Progenitor cell of endocrine pancreas (in vitro differentiated cells): ENCODE results near the gene NDUFS7. TPM values are rescaled to one million over a fixed set of nuclear protein-coding genes. Genes with fewer than 3 reads are reported as not detected.

Experiments
- DNase-seq: peaks from one replicate; pipeline ENCODE4 v3.0.0; 2021; ENCODE audit warnings: low spot score; ENCODE audit not compliant: unreplicated experiment
- H3K27ac Mint-ChIP-seq: 2 replicates; pipeline ENCODE4 v1.8.0; 2021; ENCODE audit warnings: mild to moderate bottlenecking, moderate library complexity, mixed read lengths
- H3K27me3 Mint-ChIP-seq: 2 replicates; pipeline ENCODE4 v1.8.0; 2021; ENCODE audit warnings: mixed read lengths
- H3K36me3 Mint-ChIP-seq: 2 replicates; pipeline ENCODE4 v1.8.0; 2022; ENCODE audit warnings: mixed read lengths; ENCODE audit not compliant: insufficient read depth
- H3K4me1 Mint-ChIP-seq: 2 replicates; pipeline ENCODE4 v1.8.0; 2021; ENCODE audit warnings: low read depth, mixed read lengths
- H3K4me3 Mint-ChIP-seq: 2 replicates; pipeline ENCODE4 v1.8.0; 2021; ENCODE audit warnings: low read depth, mild to moderate bottlenecking, moderate library complexity, mixed read lengths
- H3K9me3 Mint-ChIP-seq: 2 replicates; pipeline ENCODE4 v1.8.0; 2021; ENCODE audit warnings: low read depth, mixed read lengths
- total RNA-seq: library from RNA; stranded (reverse); gene quantifications from 2 replicates; pipeline ENCODE4 v1.2.1, GENCODE V29; 2021
- TF ChIP-seq, protein P1 (sequence below): fragments of 200-600 bp; sonication (generic); IDR thresholded peaks from one replicate; pipeline ENCODE4 v1.5.0; 2021; ENCODE audit warnings: antibody characterized with exemption, mild to moderate bottlenecking; ENCODE audit not compliant: unreplicated experiment

Gene NDUFS7
- total RNA-seq, 1 donor from 2014 or later = 62.4 TPM

DNA sequence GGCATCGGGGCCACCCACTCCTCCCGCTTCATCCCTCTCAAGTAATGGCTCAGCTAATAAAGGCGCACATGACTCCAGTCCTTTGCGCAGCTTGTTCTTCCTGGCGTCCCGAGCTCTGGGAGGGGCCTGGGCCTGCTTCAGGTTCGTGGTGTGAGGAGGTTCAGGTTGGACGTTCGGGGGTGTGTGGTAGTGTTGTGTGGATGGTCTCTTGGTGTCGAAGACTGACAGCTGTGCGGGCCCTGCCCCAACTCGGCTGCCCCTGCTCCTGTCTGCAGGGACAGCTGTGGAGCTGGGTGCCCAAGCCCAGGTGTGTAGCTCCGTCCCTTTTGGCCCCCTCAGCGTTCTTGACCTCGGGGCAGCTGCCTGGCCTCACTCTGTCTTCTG lies 56.7 kb downstream of the NDUFS7 start:
- Mint-ChIP-seq H3K27me3 (no peaks in the 10 kb centered on the region), H3K27ac (peak overlapping the region; percentile 37), H3K4me3 (peak overlapping the region; percentile 97), H3K9me3 (no peaks in the 10 kb centered on the region), H3K36me3 (peaks cover 21% of the 10 kb centered on the region), H3K4me1 (peaks cover 5% of the 10 kb centered on the region)
- DNase-seq = no peak
- TF ChIP-seq, protein P1, sequence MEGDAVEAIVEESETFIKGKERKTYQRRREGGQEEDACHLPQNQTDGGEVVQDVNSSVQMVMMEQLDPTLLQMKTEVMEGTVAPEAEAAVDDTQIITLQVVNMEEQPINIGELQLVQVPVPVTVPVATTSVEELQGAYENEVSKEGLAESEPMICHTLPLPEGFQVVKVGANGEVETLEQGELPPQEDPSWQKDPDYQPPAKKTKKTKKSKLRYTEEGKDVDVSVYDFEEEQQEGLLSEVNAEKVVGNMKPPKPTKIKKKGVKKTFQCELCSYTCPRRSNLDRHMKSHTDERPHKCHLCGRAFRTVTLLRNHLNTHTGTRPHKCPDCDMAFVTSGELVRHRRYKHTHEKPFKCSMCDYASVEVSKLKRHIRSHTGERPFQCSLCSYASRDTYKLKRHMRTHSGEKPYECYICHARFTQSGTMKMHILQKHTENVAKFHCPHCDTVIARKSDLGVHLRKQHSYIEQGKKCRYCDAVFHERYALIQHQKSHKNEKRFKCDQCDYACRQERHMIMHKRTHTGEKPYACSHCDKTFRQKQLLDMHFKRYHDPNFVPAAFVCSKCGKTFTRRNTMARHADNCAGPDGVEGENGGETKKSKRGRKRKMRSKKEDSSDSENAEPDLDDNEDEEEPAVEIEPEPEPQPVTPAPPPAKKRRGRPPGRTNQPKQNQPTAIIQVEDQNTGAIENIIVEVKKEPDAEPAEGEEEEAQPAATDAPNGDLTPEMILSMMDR = no peak

DNA sequence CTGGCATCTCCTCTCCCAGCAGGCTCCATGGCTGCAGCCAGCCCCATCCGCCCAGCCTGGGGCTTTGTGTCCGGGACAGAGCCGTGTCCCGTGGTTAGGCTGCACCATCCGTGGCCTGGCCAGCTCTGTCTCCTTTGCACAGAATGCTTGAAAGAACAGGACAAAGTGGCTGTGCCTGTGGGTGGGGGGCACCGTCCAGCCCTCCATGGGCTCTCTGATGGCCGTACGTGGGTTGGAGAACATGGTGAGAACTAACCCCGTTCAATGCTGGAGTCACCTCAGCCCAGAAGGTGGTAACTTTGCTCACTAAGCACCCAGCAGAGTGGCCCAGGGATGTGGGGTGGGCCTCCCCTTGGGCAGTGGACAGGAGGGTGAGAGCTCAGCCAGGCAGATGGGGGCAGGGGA lies 57.3 kb downstream of the NDUFS7 start:
- H3K27me3 Mint-ChIP-seq = no peaks in the 10 kb centered on the region
- peaks cover 5% of the 10 kb centered on the region for H3K4me1 Mint-ChIP-seq
- H3K27ac Mint-ChIP-seq = no peak overlapping the region
- H3K9me3 Mint-ChIP-seq = no peaks in the 10 kb centered on the region
- peak overlapping the region; percentile 97 for H3K4me3 Mint-ChIP-seq
- TF ChIP-seq, protein P1 = no peak
- DNase-seq = no peak
- peaks cover 18% of the 10 kb centered on the region for H3K36me3 Mint-ChIP-seq

DNA sequence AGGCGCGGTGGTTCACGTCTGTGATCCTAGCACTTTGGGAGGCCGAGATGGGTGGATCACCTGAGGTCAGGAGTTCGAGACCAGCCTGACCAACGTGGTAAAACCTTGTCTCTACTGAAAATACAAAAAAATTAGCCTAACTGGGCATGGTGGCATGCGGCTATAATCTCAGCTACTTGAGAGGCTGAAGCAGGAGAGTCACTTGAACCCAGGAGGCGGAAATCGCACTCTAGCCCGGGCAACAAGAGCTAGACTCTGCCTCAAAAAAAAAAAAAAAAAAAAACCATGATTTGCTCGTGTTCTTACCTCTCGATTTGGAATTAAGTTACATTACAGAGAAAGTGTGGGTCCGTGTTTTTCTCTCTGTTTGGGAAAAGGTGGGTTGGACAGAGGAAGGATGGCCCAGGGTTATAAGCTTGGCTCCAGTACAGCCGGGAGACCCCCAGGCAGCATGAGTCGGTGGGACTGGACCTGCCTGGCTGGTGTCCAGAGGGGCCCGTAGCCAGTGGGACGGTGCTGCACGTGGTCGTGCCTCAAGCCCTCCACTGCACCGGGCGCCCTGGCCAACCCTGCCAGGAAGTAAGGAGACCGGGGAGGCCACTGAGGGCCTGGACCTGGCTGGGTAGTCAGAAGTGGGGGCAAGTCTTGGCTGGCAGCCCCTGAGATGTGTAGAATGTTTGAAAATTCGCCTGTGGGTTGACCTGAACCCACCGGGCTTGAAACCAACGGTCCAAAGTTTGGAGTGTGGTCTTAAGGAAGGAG lies 58.2 kb downstream of the NDUFS7 start:
- H3K27me3 Mint-ChIP-seq = no peaks in the 10 kb centered on the region
- H3K9me3 Mint-ChIP-seq = no peaks in the 10 kb centered on the region
- peaks cover 18% of the 10 kb centered on the region for H3K36me3 Mint-ChIP-seq
- H3K4me1 Mint-ChIP-seq = peaks cover 5% of the 10 kb centered on the region
- no peak for DNase-seq
- H3K27ac Mint-ChIP-seq = no peak overlapping the region
- TF ChIP-seq, protein P1 = no peak
- no peak overlapping the region for H3K4me3 Mint-ChIP-seq

Other genes starting within 250 kb of the NDUFS7 start
- 40.9 and 43.2 TPM in 2 replicates for gene SBNO2, start 209.6 kb upstream of the NDUFS7 start, total RNA-seq
- 59.3 and 61.5 TPM in 2 replicates for gene STK11, start 178.1 kb upstream of the NDUFS7 start, total RNA-seq
- 12.4 and 13.0 TPM in 2 replicates for gene CBARP, start 145.9 kb upstream of the NDUFS7 start, total RNA-seq
- gene ATP5F1D, start 142.2 kb upstream of the NDUFS7 start, total RNA-seq = 107 and 117 TPM in 2 replicates
- gene MIDN, start 135.3 kb upstream of the NDUFS7 start, total RNA-seq = 187 and 193 TPM in 2 replicates
- 462 and 465 TPM in 2 replicates for gene CIRBP, start 114.6 kb upstream of the NDUFS7 start, total RNA-seq
- gene FAM174C, start 108.4 kb upstream of the NDUFS7 start, total RNA-seq = 30.0 and 31.8 TPM in 2 replicates
- 23.8 and 26.5 TPM in 2 replicates for gene EFNA2, start 98.0 kb upstream of the NDUFS7 start, total RNA-seq
- 47.0 and 48.5 TPM in 2 replicates for gene GAMT, start 17.6 kb downstream of the NDUFS7 start, total RNA-seq
- gene DAZAP1, start 23.7 kb downstream of the NDUFS7 start, total RNA-seq = 131 and 136 TPM in 2 replicates
- 917 and 938 TPM in 2 replicates for gene RPS15, start 54.5 kb downstream of the NDUFS7 start, total RNA-seq
- 5.2 and 5.8 TPM in 2 replicates for gene APC2, start 66.2 kb downstream of the NDUFS7 start, total RNA-seq
- 31.3 and 36.0 TPM in 2 replicates for gene C19orf25, start 95.3 kb downstream of the NDUFS7 start, total RNA-seq
- 32.9 and 37.7 TPM in 2 replicates for gene PCSK4, start 106.4 kb downstream of the NDUFS7 start, total RNA-seq
- 16.0 and 16.6 TPM in 2 replicates for gene REEP6, start 107.3 kb downstream of the NDUFS7 start, total RNA-seq
- 2.3 and 4.8 TPM in 2 replicates for gene ADAMTSL5, start 129.1 kb downstream of the NDUFS7 start, total RNA-seq
- gene PLK5, start 140.2 kb downstream of the NDUFS7 start, total RNA-seq = 0.26 and 0.38 TPM in 2 replicates
- 119 and 124 TPM in 2 replicates for gene MEX3D, start 184.4 kb downstream of the NDUFS7 start, total RNA-seq
- gene MBD3, start 209.0 kb downstream of the NDUFS7 start, total RNA-seq = 131 and 133 TPM in 2 replicates
- gene UQCR11, start 221.6 kb downstream of the NDUFS7 start, total RNA-seq = 156 and 171 TPM in 2 replicates